ENCODE measurements around the gene TEX50. TPM values are rescaled to one million over a fixed set of nuclear protein-coding genes. Genes with fewer than 3 reads are reported as not detected.
"Not testable (repeated sequence)": the region's sequence is repeated elsewhere in the genome, so short reads cannot be mapped to it uniquely, and the experiment has no call there.

TEX50 gene
- total RNA-seq, 2 donors from 2014 or later: not detected

- DNase-seq (ENCODE audit: low spot score): no peak
- H3K27ac Mint-ChIP-seq: no peak overlapping the region
- H3K36me3 Mint-ChIP-seq: no peaks in the 10 kb centered on the region
- H3K27me3 Mint-ChIP-seq: peaks cover 10 to 14% of the 10 kb centered on the region in 2 donors
- H3K9me3 Mint-ChIP-seq: no peaks in the 10 kb centered on the region
- H3K4me1 Mint-ChIP-seq (ENCODE audit: low read depth in 2 of 2): no peaks in the 10 kb centered on the region
- no peak for ATAC-seq
- H3K4me3 Mint-ChIP-seq: no peak overlapping the region
These were observed 47.0 kb downstream of the TEX50 start for GRCh38 chr1:173682184-173682583.

DNA sequence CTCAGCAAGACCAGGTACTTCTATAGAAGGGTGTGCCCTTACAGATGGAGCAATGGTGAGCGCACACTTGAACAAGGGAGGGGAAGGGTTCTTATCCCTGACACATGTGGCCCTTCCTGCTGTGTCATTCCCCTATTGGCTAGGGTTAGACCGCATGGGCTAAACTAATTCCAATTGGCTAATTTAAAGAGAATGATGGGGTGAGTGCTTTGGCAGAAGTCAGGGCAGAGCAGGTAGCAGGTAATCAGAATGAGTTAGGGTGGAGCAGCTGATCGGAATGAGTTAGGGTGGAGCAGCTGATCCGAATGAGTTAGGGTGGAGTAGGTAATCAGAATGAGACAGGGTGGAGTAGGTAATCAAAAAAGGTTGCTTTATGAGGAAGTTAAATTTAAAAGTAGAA, 48.7 kb downstream of the TEX50 start:
- H3K4me3 Mint-ChIP-seq; H3K9me3 Mint-ChIP-seq; H3K27ac Mint-ChIP-seq; H3K4me1 Mint-ChIP-seq (ENCODE audit: low read depth in 2 of 2); H3K27me3 Mint-ChIP-seq; DNase-seq (ENCODE audit: low spot score); ATAC-seq; H3K36me3 Mint-ChIP-seq: not testable (repeated sequence)

- H3K4me1 Mint-ChIP-seq (ENCODE audit: low read depth in 2 of 2); H3K27me3 Mint-ChIP-seq; H3K36me3 Mint-ChIP-seq; DNase-seq (ENCODE audit: low spot score); H3K27ac Mint-ChIP-seq; H3K4me3 Mint-ChIP-seq; H3K9me3 Mint-ChIP-seq; ATAC-seq: not testable (repeated sequence)
These were observed 50.0 kb downstream of the TEX50 start for GRCh38 chr1:173685121-173685520.

Other genes with a start within 250 kb of the TEX50 start
- gene PRDX6, start 158.0 kb upstream of the TEX50 start, total RNA-seq: 100 to 1,000 TPM; 119 to 155 TPM
- gene SLC9C2, start 32.3 kb upstream of the TEX50 start, total RNA-seq: not detected
- not detected for gene ANKRD45, start 34.5 kb downstream of the TEX50 start, total RNA-seq
- 10 to 100 TPM; 23.6 to 32.5 TPM for gene KLHL20, start 79.6 kb downstream of the TEX50 start, total RNA-seq
- gene DARS2, start 189.3 kb downstream of the TEX50 start, total RNA-seq: 10 to 100 TPM; 27.8 to 40.9 TPM
- 10 to 100 TPM; 23.4 to 38.7 TPM for gene CENPL, start 189.5 kb downstream of the TEX50 start, total RNA-seq
- 100 to 1,000 TPM; 391 to 659 TPM for gene GAS5, start 232.7 kb downstream of the TEX50 start, total RNA-seq
- gene ZBTB37, start 233.0 kb downstream of the TEX50 start, total RNA-seq: 10 to 100 TPM; 15.6 to 19.7 TPM